ENCODE data around the gene HSD3B1. TPM values are rescaled to one million over a fixed set of nuclear protein-coding genes. Genes with fewer than 3 reads are reported as not detected.

Gene HSD3B1
- total RNA-seq, 1 experiment from 2014 or later: 0.39 TPM

DNA sequence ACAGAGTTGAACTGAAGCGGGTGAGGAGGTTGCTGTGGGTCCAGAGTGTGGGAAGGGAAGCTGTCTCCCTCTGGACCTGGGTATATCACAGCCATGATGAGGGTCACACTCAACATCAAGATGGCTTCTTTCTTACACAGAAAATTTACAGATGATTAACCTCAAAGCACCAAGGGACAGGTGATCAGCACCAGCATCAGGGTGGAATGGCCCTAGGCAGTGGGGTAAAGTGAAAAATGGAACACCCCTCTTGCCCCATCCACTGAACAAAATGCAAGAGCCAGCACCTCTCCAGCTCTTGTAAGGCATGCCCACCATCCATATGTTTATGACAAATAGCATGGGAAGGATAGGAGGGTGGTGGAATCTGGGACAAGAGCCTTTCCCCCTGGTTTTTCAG, 40.3 kb downstream of the HSD3B1 start:
- Histone ChIP-seq H3K36me3 (ENCODE audit: low read depth) (no peaks in the 10 kb centered on the region), H3K27me3 (ENCODE audit: insufficient read depth, low read depth) (no peaks in the 10 kb centered on the region), H3K4me2 (no peak overlapping the region), H4K20me1 (ENCODE audit: insufficient read depth) (no peaks in the 10 kb centered on the region), H3F3A (ENCODE audit: insufficient read depth, low read depth) (peaks cover 9% of the 10 kb centered on the region; the same call in 1 of the 2 replicates), H3K4me3 (no peak overlapping the region), H2AFZ (no peak overlapping the region), H3K4me1 (replicated peaks; ENCODE audit: insufficient read depth) (peaks cover 10% of the 10 kb centered on the region), H3K79me2 (ENCODE audit: low read depth) (no peaks in the 10 kb centered on the region), H3K9me2 (ENCODE audit: insufficient read depth) (no peaks in the 10 kb centered on the region), H3K27ac (no peak overlapping the region), H3K9me3 (ENCODE audit: insufficient read depth, low read depth) (no peaks in the 10 kb centered on the region)
- ChIA-PET CTCF (no interaction called here), POLR2A (ENCODE audit: unreplicated experiment) (no interaction called here)
- TF ChIP-seq, protein P1, sequence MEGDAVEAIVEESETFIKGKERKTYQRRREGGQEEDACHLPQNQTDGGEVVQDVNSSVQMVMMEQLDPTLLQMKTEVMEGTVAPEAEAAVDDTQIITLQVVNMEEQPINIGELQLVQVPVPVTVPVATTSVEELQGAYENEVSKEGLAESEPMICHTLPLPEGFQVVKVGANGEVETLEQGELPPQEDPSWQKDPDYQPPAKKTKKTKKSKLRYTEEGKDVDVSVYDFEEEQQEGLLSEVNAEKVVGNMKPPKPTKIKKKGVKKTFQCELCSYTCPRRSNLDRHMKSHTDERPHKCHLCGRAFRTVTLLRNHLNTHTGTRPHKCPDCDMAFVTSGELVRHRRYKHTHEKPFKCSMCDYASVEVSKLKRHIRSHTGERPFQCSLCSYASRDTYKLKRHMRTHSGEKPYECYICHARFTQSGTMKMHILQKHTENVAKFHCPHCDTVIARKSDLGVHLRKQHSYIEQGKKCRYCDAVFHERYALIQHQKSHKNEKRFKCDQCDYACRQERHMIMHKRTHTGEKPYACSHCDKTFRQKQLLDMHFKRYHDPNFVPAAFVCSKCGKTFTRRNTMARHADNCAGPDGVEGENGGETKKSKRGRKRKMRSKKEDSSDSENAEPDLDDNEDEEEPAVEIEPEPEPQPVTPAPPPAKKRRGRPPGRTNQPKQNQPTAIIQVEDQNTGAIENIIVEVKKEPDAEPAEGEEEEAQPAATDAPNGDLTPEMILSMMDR (conservative IDR thresholded peaks at IDR 0.05): no peak
- TF ChIP-seq EZH2 (IDR thresholded peaks at IDR 0.05; ENCODE audit: low read depth): no peak
- BruUV-seq (replicated peaks): no TSS peak
- no peak for DNase-seq
- intact Hi-C loops (cut with micrococcal nuclease; ENCODE audit: unreplicated experiment): no loop called here

DNA sequence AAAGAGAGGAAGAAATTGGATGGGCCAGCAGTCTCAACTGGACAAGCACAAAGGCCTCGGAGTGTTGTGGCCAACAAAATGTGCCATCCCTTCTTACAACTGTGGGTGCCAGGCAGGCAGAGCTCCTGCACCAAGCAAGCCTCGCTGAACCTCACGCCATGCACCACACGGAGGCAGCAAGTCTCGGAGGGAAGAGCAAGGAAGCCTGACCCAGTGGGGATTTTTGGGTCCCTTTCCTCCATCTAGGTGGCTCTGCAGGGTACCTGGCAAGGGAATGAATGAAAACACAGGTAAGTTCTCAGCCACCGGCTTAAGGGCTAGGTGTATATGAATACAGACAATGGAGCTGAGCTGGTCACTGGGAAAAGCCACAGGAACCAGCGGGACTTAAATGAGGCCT, 40.8 kb downstream of the HSD3B1 start:
- no TSS peak for BruUV-seq (replicated peaks)
- peaks cover 5% of the 10 kb centered on the region; the same call in 1 of the 2 replicates for H3F3A ChIP-seq (ENCODE audit: insufficient read depth, low read depth)
- intact Hi-C loops (cut with micrococcal nuclease; ENCODE audit: unreplicated experiment): no loop called here
- no peaks in the 10 kb centered on the region for H4K20me1 ChIP-seq (ENCODE audit: insufficient read depth)
- TF ChIP-seq, protein P1 (conservative IDR thresholded peaks at IDR 0.05): no peak
- no peak for TF ChIP-seq EZH2 (IDR thresholded peaks at IDR 0.05; ENCODE audit: low read depth)
- peaks cover 5% of the 10 kb centered on the region for H3K4me1 ChIP-seq (replicated peaks; ENCODE audit: insufficient read depth)
- no peak overlapping the region for H2AFZ ChIP-seq
- H3K27ac ChIP-seq: no peak overlapping the region
- no peaks in the 10 kb centered on the region for H3K27me3 ChIP-seq (ENCODE audit: insufficient read depth, low read depth)
- DNase-seq: no peak
- H3K4me3 ChIP-seq: no peak overlapping the region
- no peaks in the 10 kb centered on the region for H3K9me2 ChIP-seq (ENCODE audit: insufficient read depth)
- H3K79me2 ChIP-seq (ENCODE audit: low read depth): no peaks in the 10 kb centered on the region
- no peak overlapping the region for H3K4me2 ChIP-seq
- no peaks in the 10 kb centered on the region for H3K9me3 ChIP-seq (ENCODE audit: insufficient read depth, low read depth)
- ChIA-PET CTCF (interaction anchor here (0.6 kb wide), 1 partner anchor 107 kb away, joined by 3 read pairs; no protein-coding TSS in a partner anchor), POLR2A (ENCODE audit: unreplicated experiment) (interaction anchor here (0.5 kb wide), 1 partner anchor 178 kb away, joined by 3 read pairs; no protein-coding TSS in a partner anchor)
- H3K36me3 ChIP-seq (ENCODE audit: low read depth): no peaks in the 10 kb centered on the region

DNA sequence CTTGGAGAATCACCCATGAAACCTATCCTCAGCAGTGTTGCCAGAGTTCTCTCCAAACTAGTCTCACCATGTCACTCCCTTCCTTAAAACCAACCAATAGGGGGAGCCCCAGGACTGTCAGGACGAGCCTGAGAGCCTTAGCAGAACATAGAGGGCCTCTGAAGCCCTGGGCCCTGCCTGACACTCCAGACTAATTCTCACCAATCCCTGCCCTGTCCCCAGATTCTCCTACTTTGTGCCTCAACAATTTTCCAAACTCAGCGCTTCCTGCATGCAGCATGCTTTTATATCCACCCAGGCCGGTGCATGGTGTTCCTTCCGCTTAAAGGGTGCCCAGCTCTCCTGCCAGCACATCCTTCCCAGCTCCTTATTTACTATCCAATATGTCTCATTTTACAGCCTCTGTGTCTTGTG, 42.7 kb downstream of the HSD3B1 start:
- Histone ChIP-seq H2AFZ (no peak overlapping the region), H3K9me3 (ENCODE audit: insufficient read depth, low read depth) (no peaks in the 10 kb centered on the region), H3K4me1 (replicated peaks; ENCODE audit: insufficient read depth) (peaks cover 13% of the 10 kb centered on the region), H3K4me2 (no peak overlapping the region), H3K36me3 (ENCODE audit: low read depth) (no peaks in the 10 kb centered on the region), H3K4me3 (no peak overlapping the region), H3K27ac (no peak overlapping the region), H4K20me1 (ENCODE audit: insufficient read depth) (no peaks in the 10 kb centered on the region), H3K9me2 (ENCODE audit: insufficient read depth) (no peaks in the 10 kb centered on the region), H3K27me3 (ENCODE audit: insufficient read depth, low read depth) (no peaks in the 10 kb centered on the region), H3K79me2 (ENCODE audit: low read depth) (no peaks in the 10 kb centered on the region), H3F3A (ENCODE audit: insufficient read depth, low read depth) (no peaks in the 10 kb centered on the region)
- TF ChIP-seq, protein P1 (conservative IDR thresholded peaks at IDR 0.05): peak; percentile 76
- TF ChIP-seq EZH2 (IDR thresholded peaks at IDR 0.05; ENCODE audit: low read depth): no peak
- ChIA-PET CTCF (interaction anchor here (0.6 to 0.7 kb wide), 2 partner anchors 22 to 626 kb away, joined by 3 read pairs; partner anchors contain the start of gene SEC22B), POLR2A (ENCODE audit: unreplicated experiment) (no interaction called here)
- BruUV-seq (replicated peaks): no TSS peak
- intact Hi-C loops (cut with micrococcal nuclease; ENCODE audit: unreplicated experiment): loop anchor here (1.0 kb wide), 2 partner anchors 62 to 322 kb away; no protein-coding TSS in a partner anchor
- DNase-seq: peak; percentile 51 to 59

Data from PC-9 (cell line).